Hematopoietic multipotent progenitor cell treated with erythropoietin and hydrocortisone succinate and interleukin-3 and kit ligand, for 15 days (in vitro differentiated cells): ENCODE measurements around the gene DUSP6.

Experiments
- DNase-seq: peaks from one replicate; pipeline ENCODE4 v3.0.0-alpha.2; 2015; ENCODE audit warnings: low spot score

DUSP6 gene

GRCh38 chr12:89328151-89329030 lies 23.9 kb downstream of the DUSP6 start:
- no peak for DNase-seq

GRCh38 chr12:89327486-89328094 lies 24.7 kb downstream of the DUSP6 start:
- no peak for DNase-seq

- no peak for DNase-seq
These were observed 25.9 kb downstream of the DUSP6 start for GRCh38 chr12:89326239-89327040.

GRCh38 chr12:89325495-89325894 lies 26.8 kb downstream of the DUSP6 start:
- DNase-seq, result no peak

- no peak for DNase-seq
These were observed 27.9 kb downstream of the DUSP6 start for GRCh38 chr12:89324437-89324836.

- no peak for DNase-seq
These were observed 28.6 kb downstream of the DUSP6 start for GRCh38 chr12:89323568-89324218.

GRCh38 chr12:89320735-89321134 lies 31.6 kb downstream of the DUSP6 start:
- no peak for DNase-seq

- DNase-seq, result no peak
These were observed 32.7 kb downstream of the DUSP6 start for GRCh38 chr12:89319606-89320005.

- DNase-seq, result no peak
These were observed 33.2 kb downstream of the DUSP6 start for GRCh38 chr12:89319122-89319521.

GRCh38 chr12:89316705-89317139 lies 35.6 kb downstream of the DUSP6 start:
- DNase-seq, result no peak

GRCh38 chr12:89314060-89314761 lies 38.1 kb downstream of the DUSP6 start:
- DNase-seq, result no peak

GRCh38 chr12:89311703-89312293 lies 40.5 kb downstream of the DUSP6 start:
- no peak for DNase-seq

GRCh38 chr12:89309815-89310214 lies 42.5 kb downstream of the DUSP6 start:
- no peak for DNase-seq

GRCh38 chr12:89309440-89309802 lies 42.9 kb downstream of the DUSP6 start:
- no peak for DNase-seq

- DNase-seq, result no peak
These were observed 44.6 kb downstream of the DUSP6 start for GRCh38 chr12:89307474-89308253.

- no peak for DNase-seq
These were observed 45.4 kb downstream of the DUSP6 start for GRCh38 chr12:89306827-89307473.

GRCh38 chr12:89305373-89305772 lies 46.9 kb downstream of the DUSP6 start:
- no peak for DNase-seq

- DNase-seq, result no peak
These were observed 52.4 kb downstream of the DUSP6 start for GRCh38 chr12:89299931-89300330.

- no peak for DNase-seq
These were observed 52.9 kb downstream of the DUSP6 start for GRCh38 chr12:89299417-89299816.
